ENCODE data around the gene CHMP2A.
"Not testable (repeated sequence)": the region's sequence is repeated elsewhere in the genome, so short reads cannot be mapped to it uniquely, and the experiment has no call there.

CHMP2A gene

DNA sequence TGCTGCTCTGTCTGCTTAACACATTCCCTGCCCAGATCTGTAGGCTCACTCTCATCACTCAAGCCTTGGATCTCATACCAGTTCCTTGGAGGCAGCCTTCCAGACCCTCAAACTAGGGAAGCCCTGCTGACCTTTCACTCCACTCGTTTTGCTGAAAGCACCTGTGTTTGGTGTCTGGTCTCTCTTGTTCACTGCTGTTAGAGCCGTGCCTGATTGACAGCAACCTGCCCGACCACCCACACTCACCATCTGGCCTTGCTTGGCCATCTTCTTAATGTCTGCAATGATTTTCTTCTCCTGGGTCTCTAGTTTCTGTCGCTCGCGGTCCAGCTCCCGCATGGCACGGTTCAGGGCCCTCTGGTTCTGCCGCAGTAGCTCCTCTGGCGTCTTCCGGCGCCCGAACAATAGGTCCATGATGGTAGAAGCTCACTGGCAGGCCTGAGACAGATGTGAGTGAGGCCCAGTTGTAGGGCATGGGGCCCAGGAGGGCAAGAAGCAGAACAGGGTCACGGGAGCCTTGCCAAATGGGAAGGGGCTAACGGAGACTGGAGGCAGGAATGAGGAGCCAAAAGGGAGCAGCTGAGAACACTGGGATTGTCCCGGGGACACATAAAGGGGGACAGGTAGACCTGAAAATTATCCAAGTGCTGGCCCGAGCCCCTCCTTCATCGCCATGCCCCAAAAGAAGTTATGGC, 959 bp downstream of the CHMP2A start:
- DNase-seq, result no peak

DNA sequence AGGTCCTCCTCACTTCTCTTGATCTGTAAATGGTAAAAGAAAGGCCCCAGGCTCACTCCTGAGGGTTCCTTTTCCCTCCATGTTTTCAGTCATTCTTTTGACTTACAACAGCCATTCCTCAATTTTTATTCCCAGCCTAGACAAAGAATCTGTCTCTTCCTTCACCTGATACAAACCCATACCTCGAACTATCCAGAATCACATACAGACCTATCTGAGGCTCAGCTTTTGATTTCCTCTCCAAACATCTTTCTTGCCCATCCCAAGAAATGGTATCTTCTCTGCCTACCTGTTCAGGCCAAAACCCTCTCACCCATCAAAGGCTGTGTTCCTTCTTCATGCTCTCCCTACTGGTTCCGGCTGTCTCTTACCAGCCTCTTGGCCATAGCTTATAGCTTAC, 2.2 kb downstream of the CHMP2A start:
- no peak for DNase-seq

DNA sequence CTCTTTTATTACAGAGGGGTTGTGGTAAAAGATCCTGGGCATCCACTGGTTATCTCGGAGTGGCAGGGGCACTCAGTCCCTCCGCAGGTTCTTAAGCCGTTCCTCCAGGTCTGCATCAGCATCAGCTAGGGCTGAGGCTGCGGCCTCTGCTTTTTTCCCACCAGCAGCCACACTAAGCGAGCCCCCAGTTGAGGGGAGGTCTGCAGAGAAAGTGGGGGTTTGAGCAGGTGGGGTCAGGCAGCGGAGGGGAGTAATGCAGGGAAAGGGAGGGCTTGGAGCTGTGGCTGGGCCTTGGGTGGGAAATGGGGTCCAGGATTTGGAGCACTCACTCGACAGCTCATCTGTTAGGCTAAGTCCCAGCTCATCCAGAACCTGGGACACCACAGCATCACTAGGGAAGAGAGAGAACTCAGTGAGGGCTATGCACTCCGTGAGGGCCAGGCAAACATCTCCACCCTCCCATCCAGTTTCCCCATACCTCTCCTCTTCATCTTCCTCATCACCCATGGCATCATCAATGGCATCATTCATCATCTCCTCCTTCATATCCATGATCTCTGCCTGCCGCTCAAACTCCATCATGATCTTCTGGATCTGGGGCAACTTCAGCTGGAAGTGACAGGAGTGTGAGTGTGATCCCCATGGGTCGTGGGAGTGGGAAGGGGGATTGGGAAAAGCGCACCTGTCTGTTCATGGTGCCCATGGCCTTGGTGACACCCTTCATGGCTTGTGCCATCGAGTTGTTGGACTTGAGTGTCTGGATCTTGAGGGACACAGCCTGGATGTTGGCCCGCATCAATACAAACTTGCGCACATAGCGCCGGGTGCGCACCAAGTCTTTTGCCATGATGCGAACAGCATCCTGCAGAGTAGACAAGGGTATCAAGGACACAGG, 3.1 kb downstream of the CHMP2A start:
- DNase-seq, result no peak

DNA sequence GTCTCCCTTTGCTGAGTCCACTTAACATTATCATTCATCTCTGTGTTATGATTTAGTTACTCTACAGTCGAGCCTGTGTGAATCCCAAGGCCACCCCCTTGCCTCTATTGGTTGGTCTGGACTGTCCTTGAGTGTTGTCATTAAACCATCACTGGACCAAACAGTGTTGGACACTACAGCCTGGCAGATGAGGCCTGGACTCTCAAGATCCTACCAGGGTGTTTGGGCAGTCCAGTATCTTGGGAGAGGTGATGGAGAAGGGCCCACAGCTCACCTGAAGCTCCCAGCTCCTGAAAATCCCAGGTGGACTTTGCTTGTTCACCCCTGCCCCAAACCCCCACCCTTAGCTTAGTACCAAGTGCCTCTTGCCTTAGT, 3.8 kb downstream of the CHMP2A start:
- DNase-seq, result no peak

DNA sequence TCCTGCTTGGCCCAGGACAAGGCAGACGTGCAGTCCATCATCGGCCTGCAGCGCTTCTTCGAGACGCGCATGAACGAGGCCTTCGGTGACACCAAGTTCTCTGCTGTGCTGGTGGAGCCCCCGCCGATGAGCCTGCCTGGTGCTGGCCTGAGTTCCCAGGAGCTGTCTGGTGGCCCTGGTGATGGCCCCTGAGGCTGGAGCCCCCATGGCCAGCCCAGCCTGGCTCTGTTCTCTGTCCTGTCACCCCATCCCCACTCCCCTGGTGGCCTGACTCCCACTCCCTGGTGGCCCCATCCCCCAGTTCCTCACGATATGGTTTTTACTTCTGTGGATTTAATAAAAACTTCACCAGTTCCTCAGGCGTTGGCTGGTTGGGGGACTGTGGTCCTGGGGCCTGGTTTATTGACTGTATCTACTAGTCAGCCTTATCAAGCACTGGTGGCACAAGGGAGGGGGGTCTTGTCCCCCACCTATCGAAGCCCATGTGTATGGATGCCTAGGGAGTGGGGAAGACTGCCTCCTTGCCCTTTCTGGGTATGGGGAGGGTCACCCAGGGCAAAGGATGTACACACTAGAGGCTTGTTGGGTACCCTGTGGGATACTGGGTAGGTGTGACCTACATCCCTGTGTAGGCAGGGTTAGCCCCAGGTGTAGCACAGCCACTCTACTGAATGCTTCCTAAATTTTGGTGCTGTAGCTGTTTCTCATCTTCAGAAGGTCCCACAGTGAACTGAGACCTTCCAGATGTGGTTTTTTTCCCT, 4.4 kb downstream of the CHMP2A start:
- no peak for DNase-seq

DNA sequence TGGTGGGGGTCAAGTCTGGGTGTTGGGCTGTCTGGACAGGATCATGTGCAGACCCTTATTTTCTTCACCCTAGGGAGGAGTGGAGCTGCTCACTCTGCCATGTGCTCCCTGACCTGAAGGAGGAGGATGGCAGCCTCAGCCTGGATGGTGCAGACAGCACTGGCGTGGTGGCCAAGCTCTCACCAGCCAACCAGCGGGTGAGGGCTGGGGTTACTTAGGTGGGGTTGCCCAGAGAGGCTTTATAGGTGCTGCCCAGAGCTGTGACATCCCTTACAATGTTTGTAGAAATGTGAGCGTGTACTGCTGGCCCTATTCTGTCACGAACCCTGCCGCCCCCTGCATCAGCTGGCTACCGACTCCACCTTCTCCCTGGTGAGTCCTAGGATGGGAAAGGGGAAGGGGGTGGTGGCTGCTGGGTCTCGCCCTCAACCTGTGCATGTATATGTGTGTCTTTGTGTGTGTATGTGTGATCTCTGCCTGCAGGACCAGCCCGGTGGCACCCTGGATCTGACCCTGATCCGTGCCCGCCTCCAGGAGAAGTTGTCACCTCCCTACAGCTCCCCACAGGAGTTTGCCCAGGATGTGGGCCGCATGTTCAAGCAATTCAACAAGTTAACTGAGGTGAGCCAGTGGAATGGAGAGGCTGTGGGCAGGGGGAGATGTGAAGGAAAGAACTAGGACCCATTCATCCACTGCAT, 5.1 kb downstream of the CHMP2A start:
- no peak for DNase-seq

DNA sequence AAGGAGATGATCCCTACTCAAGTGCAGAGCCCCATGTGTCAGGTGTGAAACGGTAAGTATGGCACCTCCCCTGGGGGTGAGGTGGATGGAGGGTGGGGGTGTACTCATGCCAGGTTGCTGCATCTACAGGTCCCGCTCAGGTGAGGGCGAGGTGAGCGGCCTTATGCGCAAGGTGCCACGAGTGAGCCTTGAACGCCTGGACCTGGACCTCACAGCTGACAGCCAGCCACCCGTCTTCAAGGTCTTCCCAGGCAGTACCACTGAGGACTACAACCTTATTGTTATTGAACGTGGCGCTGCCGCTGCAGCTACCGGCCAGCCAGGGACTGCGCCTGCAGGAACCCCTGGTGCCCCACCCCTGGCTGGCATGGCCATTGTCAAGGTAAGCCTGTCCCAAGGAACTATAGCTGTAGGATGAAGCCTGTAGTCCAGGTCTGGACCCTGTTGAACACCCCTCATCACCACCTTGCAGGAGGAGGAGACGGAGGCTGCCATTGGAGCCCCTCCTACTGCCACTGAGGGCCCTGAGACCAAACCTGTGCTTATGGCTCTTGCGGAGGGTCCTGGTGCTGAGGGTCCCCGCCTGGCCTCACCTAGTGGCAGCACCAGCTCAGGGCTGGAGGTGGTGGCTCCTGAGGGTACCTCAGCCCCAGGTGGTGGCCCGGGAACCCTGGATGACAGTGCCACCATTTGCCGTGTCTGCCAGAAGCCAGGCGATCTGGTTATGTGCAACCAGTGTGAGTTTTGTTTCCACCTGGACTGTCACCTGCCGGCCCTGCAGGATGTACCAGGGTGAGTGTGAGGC, 5.8 kb downstream of the CHMP2A start:
- no peak for DNase-seq

DNA sequence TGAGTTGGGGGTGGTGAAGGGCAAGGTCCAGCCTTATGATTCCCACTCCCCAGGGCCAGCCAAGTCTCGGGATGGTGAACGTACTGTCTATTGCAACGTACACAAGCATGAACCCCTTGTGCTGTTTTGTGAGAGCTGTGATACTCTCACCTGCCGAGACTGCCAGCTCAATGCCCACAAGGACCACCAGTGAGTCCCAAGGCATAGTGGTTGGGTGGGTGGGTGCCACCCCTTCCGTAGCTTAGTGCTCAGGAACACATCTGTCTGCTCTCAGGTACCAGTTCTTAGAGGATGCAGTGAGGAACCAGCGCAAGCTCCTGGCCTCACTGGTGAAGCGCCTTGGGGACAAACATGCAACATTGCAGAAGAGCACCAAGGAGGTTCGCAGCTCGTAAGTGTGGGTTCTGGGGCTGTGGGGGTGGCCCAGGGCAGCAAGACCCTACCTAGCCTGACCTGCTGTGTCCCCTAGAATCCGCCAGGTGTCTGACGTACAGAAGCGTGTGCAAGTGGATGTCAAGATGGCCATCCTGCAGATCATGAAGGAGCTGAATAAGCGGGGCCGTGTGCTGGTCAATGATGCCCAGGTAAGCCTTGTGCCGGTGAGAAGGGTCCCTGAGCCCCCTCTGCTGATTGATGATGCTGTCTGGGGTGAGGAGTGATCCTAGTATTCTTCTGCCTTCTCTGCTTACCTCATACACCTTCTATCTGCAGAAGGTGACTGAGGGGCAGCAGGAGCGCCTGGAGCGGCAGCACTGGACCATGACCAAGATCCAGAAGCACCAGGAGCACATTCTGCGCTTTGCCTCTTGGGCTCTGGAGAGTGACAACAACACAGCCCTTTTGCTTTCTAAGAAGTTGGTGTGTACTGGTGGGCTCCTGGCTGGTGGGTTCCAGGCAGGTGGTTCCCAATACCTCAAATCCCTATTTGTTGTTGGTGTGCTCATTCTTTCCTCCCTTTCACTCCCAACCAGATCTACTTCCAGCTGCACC, 7.3 kb downstream of the CHMP2A start:
- no peak for DNase-seq

DNA sequence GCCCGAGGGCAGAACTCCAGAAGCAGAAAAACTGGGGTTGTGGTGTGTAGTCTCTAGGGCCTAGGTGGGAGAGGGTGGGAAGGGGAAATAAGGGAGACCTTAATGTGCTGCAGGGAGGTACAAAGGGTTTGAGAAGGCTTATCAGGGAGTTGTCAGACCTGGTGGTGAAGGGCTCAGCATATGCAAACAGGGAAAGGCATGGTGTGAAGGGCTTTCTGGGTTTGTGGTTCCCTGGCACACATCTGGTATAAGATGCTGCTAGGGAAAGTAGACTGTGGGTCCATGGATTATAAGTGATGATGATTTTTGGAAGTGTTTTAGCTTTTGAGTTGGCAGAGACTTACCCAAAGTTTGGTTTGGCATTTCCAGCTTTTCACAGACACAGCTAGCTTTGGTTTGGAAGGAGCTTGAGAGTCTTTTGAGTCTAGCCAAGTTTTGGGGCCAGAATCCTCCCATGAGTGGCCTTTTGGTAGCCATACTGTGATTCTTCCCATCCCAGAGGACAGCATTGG, 8.8 kb downstream of the CHMP2A start:
- no peak for DNase-seq

DNA sequence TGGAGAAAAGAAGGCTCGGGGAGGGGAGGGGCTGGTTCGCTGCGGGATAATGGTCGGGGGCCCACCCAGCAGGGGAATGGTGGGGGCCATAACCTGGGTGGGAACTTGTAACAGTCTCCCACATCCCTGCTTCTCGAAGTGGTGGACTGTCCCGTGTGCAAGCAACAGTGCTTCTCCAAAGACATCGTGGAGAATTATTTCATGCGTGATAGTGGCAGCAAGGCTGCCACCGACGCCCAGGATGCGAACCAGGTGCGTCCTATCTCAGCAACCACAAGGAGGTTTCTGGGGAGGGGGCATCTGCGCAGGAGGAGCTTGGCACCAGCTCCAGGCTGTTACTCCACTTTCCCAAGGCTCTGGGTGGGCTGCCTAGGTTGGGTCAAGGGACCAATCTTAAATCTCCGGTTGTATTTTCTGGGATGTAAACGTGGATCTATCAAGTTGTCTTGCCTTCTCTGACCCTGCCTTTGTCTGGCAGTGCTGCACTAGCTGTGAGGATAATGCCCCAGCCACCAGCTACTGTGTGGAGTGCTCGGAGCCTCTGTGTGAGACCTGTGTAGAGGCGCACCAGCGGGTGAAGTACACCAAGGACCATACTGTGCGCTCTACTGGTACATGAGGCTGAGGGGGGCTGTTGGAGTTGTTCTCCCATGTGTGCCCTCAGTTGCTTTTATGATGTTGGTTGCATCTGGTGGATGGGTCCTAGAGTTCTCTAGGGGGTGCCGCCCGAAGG, 9.5 kb downstream of the CHMP2A start:
- no peak for DNase-seq

DNA sequence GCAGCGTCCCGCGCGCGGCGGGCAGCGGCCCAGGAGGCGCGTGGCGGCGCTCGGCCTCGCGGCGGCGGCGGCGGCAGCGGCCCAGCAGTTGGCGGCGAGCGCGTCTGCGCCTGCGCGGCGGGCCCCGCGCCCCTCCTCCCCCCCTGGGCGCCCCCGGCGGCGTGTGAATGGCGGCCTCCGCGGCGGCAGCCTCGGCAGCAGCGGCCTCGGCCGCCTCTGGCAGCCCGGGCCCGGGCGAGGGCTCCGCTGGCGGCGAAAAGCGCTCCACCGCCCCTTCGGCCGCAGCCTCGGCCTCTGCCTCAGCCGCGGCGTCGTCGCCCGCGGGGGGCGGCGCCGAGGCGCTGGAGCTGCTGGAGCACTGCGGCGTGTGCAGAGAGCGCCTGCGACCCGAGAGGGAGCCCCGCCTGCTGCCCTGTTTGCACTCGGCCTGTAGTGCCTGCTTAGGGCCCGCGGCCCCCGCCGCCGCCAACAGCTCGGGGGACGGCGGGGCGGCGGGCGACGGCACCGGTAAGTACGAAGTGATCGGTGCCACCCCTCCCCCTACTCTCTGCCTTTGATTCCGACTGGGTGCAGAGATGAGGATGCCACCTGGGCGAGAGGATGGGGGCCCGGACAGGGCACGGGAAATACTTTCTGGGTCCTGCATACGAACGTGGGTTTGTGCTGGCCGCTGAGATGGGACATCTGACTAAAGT, 10.2 kb downstream of the CHMP2A start:
- DNase-seq, result peak; percentile 79 to 87

DNA sequence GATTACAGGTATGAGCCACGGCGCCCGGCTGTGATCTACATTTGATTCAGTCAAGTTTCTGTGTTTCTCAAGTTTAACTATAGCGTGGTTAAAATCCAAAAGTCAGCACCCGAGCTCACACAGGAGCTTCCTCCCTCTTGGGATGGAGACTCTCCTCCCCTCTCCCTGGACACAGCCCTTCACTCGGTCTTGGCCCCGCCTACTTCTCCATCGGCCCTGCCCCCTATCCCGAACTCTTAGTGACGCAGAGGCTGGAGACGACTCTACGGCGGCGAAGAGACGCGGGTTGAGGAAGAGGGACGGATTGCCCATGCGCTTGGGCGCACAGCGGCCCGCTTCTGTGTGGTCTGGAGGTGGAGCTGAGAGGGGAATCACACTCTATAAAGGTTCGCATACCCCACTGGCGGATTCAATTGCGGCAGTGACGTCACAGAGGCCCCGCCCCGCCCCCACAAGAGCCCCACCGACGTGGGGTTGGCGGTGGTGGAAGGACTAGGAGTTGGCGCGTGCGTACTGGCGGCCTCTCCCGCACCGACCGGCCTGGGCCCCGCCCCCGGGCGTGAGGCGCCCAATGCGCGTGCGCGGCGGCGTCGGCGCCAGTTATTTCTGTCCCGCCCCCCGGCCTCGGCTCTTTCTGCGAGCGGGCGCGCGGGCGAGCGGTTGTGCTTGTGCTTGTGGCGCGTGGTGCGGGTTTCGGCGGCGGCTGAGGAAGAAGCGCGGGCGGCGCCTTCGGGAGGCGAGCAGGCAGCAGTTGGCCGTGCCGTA, 10.9 kb downstream of the CHMP2A start, which contains the start of gene TRIM28:
Gene TRIM28 (plus strand): TSS at position 239 of the 765 bp plus-strand sequence. CDS start 694 bp downstream, outside the sequence.
- peak; percentile 100 for DNase-seq

DNA sequence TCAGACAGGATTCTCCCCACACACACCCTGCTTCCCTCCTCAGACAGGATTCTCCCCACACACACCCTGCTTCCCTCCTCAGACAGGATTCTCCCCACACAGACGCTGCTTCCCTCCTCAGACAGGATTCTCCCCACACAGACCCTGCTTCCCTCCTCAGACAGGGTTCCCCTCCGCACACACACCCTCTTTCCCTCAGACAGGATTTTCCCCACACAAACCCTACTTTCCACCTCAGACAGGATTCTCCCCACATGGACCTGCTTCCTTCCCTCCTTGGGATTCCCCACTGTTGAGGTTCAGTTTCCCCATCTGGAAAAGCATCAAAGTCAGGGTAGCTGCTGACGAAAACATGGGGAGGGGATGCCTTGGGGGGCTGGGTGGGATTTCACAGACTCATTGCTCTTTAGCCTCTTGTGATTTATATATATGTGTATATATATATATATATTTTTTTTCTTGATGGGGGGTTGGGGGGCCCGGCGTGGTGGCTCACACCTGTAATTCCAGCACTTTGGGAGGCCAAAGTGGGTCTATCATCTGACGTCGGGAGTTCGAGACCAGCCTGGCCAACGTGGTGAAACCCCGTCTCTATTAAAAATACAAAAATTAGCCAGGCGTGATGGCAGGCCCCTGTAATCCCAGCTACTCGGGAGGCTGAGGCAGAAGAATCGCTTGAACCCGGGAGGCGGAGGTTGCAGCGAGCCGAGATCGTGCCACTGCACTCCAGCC, 12.1 kb downstream of the CHMP2A start:
- not testable (repeated sequence) for DNase-seq

DNA sequence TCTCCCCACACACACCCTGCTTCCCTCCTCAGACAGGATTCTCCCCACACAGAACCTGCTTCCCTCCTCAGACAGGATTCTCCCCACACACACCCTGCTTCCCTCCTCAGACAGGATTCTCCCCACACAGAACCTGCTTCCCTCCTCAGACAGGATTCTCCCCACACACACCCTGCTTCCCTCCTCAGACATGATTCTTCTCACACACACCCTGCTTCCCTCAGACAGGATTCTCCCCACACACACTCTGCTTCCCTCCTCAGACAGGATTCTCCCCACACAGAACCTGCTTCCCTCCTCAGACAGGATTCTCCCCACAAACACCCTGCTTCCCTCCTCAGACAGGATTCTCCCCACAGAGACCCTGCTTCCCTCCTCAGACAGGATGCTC, 15.7 kb downstream of the CHMP2A start:
- not testable (repeated sequence) for DNase-seq

DNA sequence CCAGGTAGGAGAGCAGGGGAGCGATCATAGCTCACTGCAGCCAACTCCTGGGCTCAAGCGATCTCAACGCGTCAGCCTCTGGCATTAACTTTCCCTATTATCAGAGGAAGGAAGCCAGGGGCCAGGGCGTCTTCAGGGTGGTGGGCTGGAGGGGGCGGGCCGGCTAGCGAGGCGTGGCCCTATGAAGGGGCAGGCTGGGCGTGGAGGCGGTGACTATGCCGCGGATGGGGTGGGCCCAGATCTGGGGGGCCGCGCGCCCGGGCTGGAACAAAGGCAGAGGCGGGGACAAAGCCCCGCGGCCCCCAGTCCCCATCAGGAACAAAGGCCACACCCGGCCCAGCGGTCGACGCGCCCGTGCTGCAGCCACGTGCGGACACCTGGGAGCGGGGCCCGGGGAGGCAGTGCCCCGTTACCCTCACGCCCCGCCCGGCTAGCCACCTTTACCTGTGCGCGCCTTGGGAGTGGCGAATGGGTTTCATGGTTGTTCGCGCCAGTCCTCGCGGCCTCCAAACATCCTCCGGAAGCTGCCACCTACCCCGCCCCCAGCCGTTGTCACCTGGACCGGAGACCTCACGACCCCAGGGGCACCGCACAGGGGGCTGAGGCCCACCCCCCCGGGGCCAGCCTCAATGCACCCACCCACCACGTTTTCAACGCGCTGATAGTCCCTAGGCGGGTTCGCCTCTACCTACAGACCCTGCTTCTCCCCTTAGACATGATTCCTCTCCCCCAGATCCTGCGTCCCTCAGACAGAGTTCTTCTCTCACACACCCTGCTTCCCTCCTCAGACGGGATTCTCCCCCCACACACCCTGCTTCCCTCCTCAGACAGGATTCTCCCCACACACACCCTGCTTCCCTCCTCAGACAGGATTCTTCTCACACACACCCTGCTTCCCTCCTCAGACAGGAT, 16.4 kb downstream of the CHMP2A start:
- peak; percentile 22 to 51 for DNase-seq

All from CD4-positive, alpha-beta T cell treated with Interferon alpha-2 for 1 hour (primary cell).